Prostate gland (tissue), 2 donors: ENCODE measurements around the gene ABHD17A.

Source experiments
- CTCF ChIP-seq, 4 experiments: fragments of 200-600 bp in 2 of 4; fragments of 450-650 bp in 2 of 4; sonication (generic) in 2 of 4; IDR thresholded peaks; 1 replicate in 3 of 4; 2 replicates in 1 of 4; pipeline ENCODE4 v1.5.1; 2016 to 2019; ENCODE audit warnings: antibody characterized with exemption in 4 of 4, mild to moderate bottlenecking in 2 of 4, moderate library complexity in 2 of 4
- POLR2A ChIP-seq: fragments of 450-650 bp; IDR thresholded peaks from one replicate; pipeline ENCODE4 v1.6.1; 2016; ENCODE audit warnings: antibody characterized with exemption, mild to moderate bottlenecking

DNA sequence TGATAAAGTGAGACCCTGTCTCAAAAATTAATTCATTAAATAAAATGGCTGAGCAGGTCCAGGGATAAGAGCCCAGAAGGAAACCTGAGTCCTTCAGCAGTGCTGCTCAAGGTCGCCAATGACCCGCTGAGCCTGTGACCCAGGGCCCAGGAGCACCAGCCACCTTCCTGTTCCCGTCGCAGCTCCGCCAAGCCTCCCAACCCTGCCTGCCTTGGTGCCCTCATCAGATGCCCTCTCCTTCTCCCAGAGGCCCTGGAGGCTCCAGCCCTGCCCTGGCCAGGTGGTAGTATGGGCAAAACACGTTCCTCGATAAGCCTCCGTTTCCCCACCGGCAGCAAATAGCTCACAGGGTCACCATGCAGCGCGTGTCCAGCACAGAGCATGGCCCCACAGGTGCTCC lies 39.7 kb downstream of the ABHD17A start:
- TF ChIP-seq CTCF (IDR thresholded peaks at IDR 0.05): no peak
- TF ChIP-seq POLR2A: no peak
